ENCODE data around the gene RPS6KA2.

Gene RPS6KA2

GRCh38 chr6:166459906-166460305 lies 167.1 kb downstream of the RPS6KA2 start:
- no peak for DNase-seq

GRCh38 chr6:166459272-166459671 lies 167.8 kb downstream of the RPS6KA2 start:
- no peak for DNase-seq

GRCh38 chr6:166456395-166457156 lies 170.5 kb downstream of the RPS6KA2 start:
- DNase-seq: no peak

- no peak for DNase-seq
Measured at GRCh38 chr6:166454692-166455515, 172.1 kb downstream of the RPS6KA2 start.

GRCh38 chr6:166453651-166454050 lies 173.4 kb downstream of the RPS6KA2 start:
- no peak for DNase-seq

- no peak for DNase-seq
Measured at GRCh38 chr6:166450167-166450873, 176.7 kb downstream of the RPS6KA2 start.

GRCh38 chr6:166449641-166450040 lies 177.4 kb downstream of the RPS6KA2 start:
- no peak for DNase-seq

GRCh38 chr6:166449036-166449435 lies 178.0 kb downstream of the RPS6KA2 start:
- DNase-seq: no peak

GRCh38 chr6:166448432-166448831 lies 178.6 kb downstream of the RPS6KA2 start:
- no peak for DNase-seq

GRCh38 chr6:166446567-166447065 lies 180.4 kb downstream of the RPS6KA2 start:
- no peak for DNase-seq

GRCh38 chr6:166446146-166446545 lies 180.9 kb downstream of the RPS6KA2 start:
- DNase-seq: no peak

- DNase-seq: no peak
Measured at GRCh38 chr6:166444446-166444845, 182.6 kb downstream of the RPS6KA2 start.

- DNase-seq: no peak
Measured at GRCh38 chr6:166443166-166443565, 183.9 kb downstream of the RPS6KA2 start.

- no peak for DNase-seq
Measured at GRCh38 chr6:166442131-166442685, 184.8 kb downstream of the RPS6KA2 start.

GRCh38 chr6:166441325-166442078 lies 185.5 kb downstream of the RPS6KA2 start:
- no peak for DNase-seq

GRCh38 chr6:166440729-166441128 lies 186.3 kb downstream of the RPS6KA2 start:
- DNase-seq: no peak

- no peak for DNase-seq
Measured at GRCh38 chr6:166440106-166440505, 186.9 kb downstream of the RPS6KA2 start.

- no peak for DNase-seq
Measured at GRCh38 chr6:166439366-166440091, 187.5 kb downstream of the RPS6KA2 start.

GRCh38 chr6:166438211-166438861 lies 188.7 kb downstream of the RPS6KA2 start:
- no peak for DNase-seq

GRCh38 chr6:166437661-166438060 lies 189.4 kb downstream of the RPS6KA2 start:
- DNase-seq: no peak

Data from CD4-positive, alpha-beta T cell treated with Interleukin-15 for 1 hour (primary cell).